A549 (cell line): ENCODE measurements around the gene KCNG1.

Experiments used
- CEBPB ChIP-seq, 2 experiments: fragments of >200 bp in 1 of 2; sonication (Bioruptor Twin) in 1 of 2; formaldehyde crosslinking in 1 of 2; IDR thresholded peaks; 2 replicates each; pipeline ENCODE4 v1.6.1; 2012 to 2016
- CHD2 ChIP-seq: fragments of 150-350 bp; IDR thresholded peaks from 2 replicates; pipeline ENCODE4 v1.6.1; 2014; ENCODE audit warnings: low read length; ENCODE audit not compliant: partially characterized antibody
- CTCF ChIP-seq: fragments of >200 bp; sonication (Bioruptor Twin); formaldehyde crosslinking; IDR thresholded peaks from 3 replicates; pipeline ENCODE4 v1.5.1; 2016
- EP300 ChIP-seq, 2 experiments: fragments of >200 bp; sonication (Bioruptor Twin); formaldehyde crosslinking; IDR thresholded peaks; 2 replicates in 1 of 2; 3 replicates in 1 of 2; pipeline ENCODE4 v1.6.1; 2016 to 2017
- HMGXB4 ChIP-seq: fragments of 250-450 bp; sonication (Bioruptor Pico); IDR thresholded peaks from 2 replicates; pipeline ENCODE4 v1.5.0; 2021; ENCODE audit warnings: mild to moderate bottlenecking, moderate library complexity, borderline replicate concordance
- HOXB13 ChIP-seq: fragments of 250-450 bp; sonication (Bioruptor Pico); IDR thresholded peaks from 2 replicates; pipeline ENCODE4 v1.5.0; 2020; ENCODE audit warnings: low read depth, mild to moderate bottlenecking, moderate library complexity
- KDM1A ChIP-seq: fragments of 200-600 bp; sonication (generic); IDR thresholded peaks from 2 replicates; pipeline ENCODE4 v1.6.1; 2016; ENCODE audit warnings: low read depth, mild to moderate bottlenecking
- MAX ChIP-seq: IDR thresholded peaks from 2 replicates; pipeline ENCODE4 v1.6.1; 2012
- NR3C1 ChIP-seq: fragments of >200 bp; sonication (Bioruptor Twin); formaldehyde crosslinking; IDR thresholded peaks from 3 replicates; pipeline ENCODE4 v1.6.1; 2017
- POLR2A ChIP-seq: IDR thresholded peaks from 2 replicates; pipeline ENCODE4 v1.6.1; 2012; ENCODE audit warnings: mild to moderate bottlenecking, low read length
- RAD21 ChIP-seq, 2 experiments: fragments of >200 bp in 1 of 2; sonication (Bioruptor Twin) in 1 of 2; formaldehyde crosslinking in 1 of 2; IDR thresholded peaks in 1 of 2; conservative IDR thresholded peaks in 1 of 2; 2 replicates in 1 of 2; 3 replicates in 1 of 2; pipeline ENCODE4 v1.6.1; 2012 to 2018; ENCODE audit warnings: inconsistent platforms in 1 of 2
- SMC3 ChIP-seq: fragments of >200 bp; sonication (Bioruptor Twin); formaldehyde crosslinking; IDR thresholded peaks from 3 replicates; pipeline ENCODE4 v1.6.1; 2018; ENCODE audit warnings: inconsistent platforms

GRCh38 chr20:51070621-51071020 is 47.7 kb upstream of the KCNG1 start:
- TF ChIP-seq CEBPB (IDR thresholded peaks at IDR 0.05), result no peak
- no peak for TF ChIP-seq RAD21 (conservative IDR thresholded peaks at IDR 0.05 in 1 of 2, IDR thresholded peaks at IDR 0.05 in 1 of 2)
- TF ChIP-seq POLR2A, result no peak
- no peak for TF ChIP-seq HOXB13 (CRISPR knock-in tag)
- TF ChIP-seq CHD2, result no peak
- no peak for TF ChIP-seq CTCF
- TF ChIP-seq SMC3, result no peak
- no peak for TF ChIP-seq EP300 (IDR thresholded peaks at IDR 0.05)
- TF ChIP-seq KDM1A, result no peak
- TF ChIP-seq HMGXB4, result no peak
- no peak for TF ChIP-seq MAX
- TF ChIP-seq NR3C1, result no peak
